ENCODE data around the gene GOLIM4.

GOLIM4 gene

GRCh38 chr3:168127466-168127865, 31.7 kb upstream of the GOLIM4 start:
- no peak overlapping the region for H3K4me3 ChIP-seq (ENCODE audit: low read depth, low read length)
- no peak for DNase-seq (ENCODE audit: low read depth)
- no peak for TF ChIP-seq CTCF (IDR thresholded peaks at IDR 0.05; ENCODE audit: insufficient read depth, low read depth, low read length, missing control alignments)

- no peak for TF ChIP-seq CTCF (IDR thresholded peaks at IDR 0.05; ENCODE audit: insufficient read depth, low read depth, low read length, missing control alignments)
- DNase-seq (ENCODE audit: low read depth), result no peak
- H3K4me3 ChIP-seq (ENCODE audit: low read depth, low read length), result no peak overlapping the region
Observed at GRCh38 chr3:168124791-168125190, 29.1 kb upstream of the GOLIM4 start.

- H3K4me3 ChIP-seq (ENCODE audit: low read depth, low read length), result no peak overlapping the region
- no peak for DNase-seq (ENCODE audit: low read depth)
- TF ChIP-seq CTCF (IDR thresholded peaks at IDR 0.05; ENCODE audit: insufficient read depth, low read depth, low read length, missing control alignments), result no peak
Observed at GRCh38 chr3:168124291-168124690, 28.6 kb upstream of the GOLIM4 start.

GRCh38 chr3:168123201-168124176, 27.8 kb upstream of the GOLIM4 start:
- DNase-seq (ENCODE audit: low read depth), result no peak
- H3K4me3 ChIP-seq (ENCODE audit: low read depth, low read length), result no peak overlapping the region
- no peak for TF ChIP-seq CTCF (IDR thresholded peaks at IDR 0.05; ENCODE audit: insufficient read depth, low read depth, low read length, missing control alignments)

- no peak for DNase-seq (ENCODE audit: low read depth)
- H3K4me3 ChIP-seq (ENCODE audit: low read depth, low read length), result no peak overlapping the region
- TF ChIP-seq CTCF (IDR thresholded peaks at IDR 0.05; ENCODE audit: insufficient read depth, low read depth, low read length, missing control alignments), result no peak
Observed at GRCh38 chr3:168121184-168122017, 25.7 kb upstream of the GOLIM4 start.

- DNase-seq (ENCODE audit: low read depth), result peak; percentile 27
- TF ChIP-seq CTCF (IDR thresholded peaks at IDR 0.05; ENCODE audit: insufficient read depth, low read depth, low read length, missing control alignments), result no peak
- no peak overlapping the region for H3K4me3 ChIP-seq (ENCODE audit: low read depth, low read length)
Observed at GRCh38 chr3:168117853-168118313, 22.2 kb upstream of the GOLIM4 start.
